ENCODE measurements around the gene LTBP3. TPM values are rescaled to one million over a fixed set of nuclear protein-coding genes. Genes with fewer than 3 reads are reported as not detected.

Gene LTBP3
- total and polyA plus RNA-seq, 2 of the 13 experiments (the other 11 are each of a cell fraction or from before 2014, with no cell fraction given): 12.2 to 68.1 TPM

DNA sequence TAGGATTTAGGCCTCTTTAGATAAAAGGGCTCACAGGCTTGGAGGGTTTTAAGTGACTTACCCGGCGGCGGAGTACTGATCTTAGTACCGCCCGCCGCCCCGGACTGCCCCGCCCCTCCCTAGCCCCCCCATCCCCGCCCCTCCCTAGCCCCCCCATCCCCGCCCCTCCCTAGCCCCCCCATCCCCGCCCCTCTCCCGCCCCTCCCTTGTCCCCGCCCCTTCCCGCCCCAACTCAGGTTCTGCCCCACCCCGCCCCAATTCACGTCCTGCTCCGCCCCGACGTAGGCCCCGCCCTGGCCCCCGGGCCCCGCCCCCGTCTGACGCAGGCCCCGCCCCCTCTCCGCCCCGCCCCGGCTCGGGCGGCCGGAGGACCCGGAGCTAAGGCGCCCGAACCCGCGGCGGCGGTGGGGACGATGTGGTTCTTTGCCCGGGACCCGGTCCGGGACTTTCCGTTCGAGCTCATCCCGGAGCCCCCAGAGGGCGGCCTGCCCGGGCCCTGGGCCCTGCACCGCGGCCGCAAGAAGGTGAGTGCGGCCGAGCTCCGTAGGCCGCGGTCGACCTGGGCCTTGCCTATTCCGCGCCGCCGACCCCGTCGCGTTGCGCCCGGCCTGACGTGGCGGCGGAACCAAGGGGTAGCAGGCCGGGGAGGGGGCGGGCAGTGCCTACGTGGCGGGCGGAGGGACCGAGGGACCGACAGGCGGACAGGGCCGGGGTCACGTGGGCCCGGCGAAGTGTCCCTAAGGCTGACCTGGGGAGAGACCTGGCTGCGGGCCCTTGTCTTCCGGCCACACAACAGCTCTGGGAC, 33.2 kb downstream of the LTBP3 start, which contains the start of gene SCYL1 (continued):
- TF ChIP-seq, protein P1, sequence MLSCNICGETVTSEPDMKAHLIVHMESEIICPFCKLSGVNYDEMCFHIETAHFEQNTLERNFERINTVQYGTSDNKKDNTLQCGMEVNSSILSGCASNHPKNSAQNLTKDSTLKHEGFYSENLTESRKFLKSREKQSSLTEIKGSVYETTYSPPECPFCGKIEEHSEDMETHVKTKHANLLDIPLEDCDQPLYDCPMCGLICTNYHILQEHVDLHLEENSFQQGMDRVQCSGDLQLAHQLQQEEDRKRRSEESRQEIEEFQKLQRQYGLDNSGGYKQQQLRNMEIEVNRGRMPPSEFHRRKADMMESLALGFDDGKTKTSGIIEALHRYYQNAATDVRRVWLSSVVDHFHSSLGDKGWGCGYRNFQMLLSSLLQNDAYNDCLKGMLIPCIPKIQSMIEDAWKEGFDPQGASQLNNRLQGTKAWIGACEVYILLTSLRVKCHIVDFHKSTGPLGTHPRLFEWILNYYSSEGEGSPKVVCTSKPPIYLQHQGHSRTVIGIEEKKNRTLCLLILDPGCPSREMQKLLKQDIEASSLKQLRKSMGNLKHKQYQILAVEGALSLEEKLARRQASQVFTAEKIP (CRISPR knock-in tag; IDR thresholded peaks at IDR 0.05; ENCODE audit: borderline replicate concordance): no peak
- peak; percentile 70 for TF ChIP-seq HDAC1 (CRISPR knock-in tag; IDR thresholded peaks at IDR 0.05)
- TF ChIP-seq, protein P2, sequence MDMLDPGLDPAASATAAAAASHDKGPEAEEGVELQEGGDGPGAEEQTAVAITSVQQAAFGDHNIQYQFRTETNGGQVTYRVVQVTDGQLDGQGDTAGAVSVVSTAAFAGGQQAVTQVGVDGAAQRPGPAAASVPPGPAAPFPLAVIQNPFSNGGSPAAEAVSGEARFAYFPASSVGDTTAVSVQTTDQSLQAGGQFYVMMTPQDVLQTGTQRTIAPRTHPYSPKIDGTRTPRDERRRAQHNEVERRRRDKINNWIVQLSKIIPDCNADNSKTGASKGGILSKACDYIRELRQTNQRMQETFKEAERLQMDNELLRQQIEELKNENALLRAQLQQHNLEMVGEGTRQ (IDR thresholded peaks at IDR 0.05; ENCODE audit: low read depth, low read length): 0 out of 2 replicates have a peak, but pooled peaks have one; percentile 49
- TF ChIP-seq, protein P2 (CRISPR knock-in tag; IDR thresholded peaks at IDR 0.05; ENCODE audit: borderline replicate concordance): peak; percentile 80; the same call in 1 of the 2 replicates
- TF ChIP-seq ZNF207 (IDR thresholded peaks at IDR 0.05; ENCODE audit: borderline replicate concordance): no peak
- TF ChIP-seq AHR (CRISPR knock-in tag; IDR thresholded peaks at IDR 0.05): 0 out of 2 replicates have a peak, but pooled peaks have one; percentile 10
- TF ChIP-seq GATAD1 (CRISPR knock-in tag; IDR thresholded peaks at IDR 0.05): 0 out of 2 replicates have a peak, but pooled peaks have one; percentile 24
- no peak for TF ChIP-seq NONO (IDR thresholded peaks at IDR 0.05)
- peak; percentile 28; the same call in 1 of the 2 replicates for TF ChIP-seq NONO (CRISPR knock-in tag; conservative IDR thresholded peaks at IDR 0.05)
- TF ChIP-seq MYC (CRISPR knock-in tag; IDR thresholded peaks at IDR 0.05; ENCODE audit: borderline replicate concordance): peak; percentile 83; the same call in 1 of the 2 replicates
- TF ChIP-seq GATAD2A (CRISPR knock-in tag; IDR thresholded peaks at IDR 0.05): no peak
- TF ChIP-seq NFATC3 (CRISPR knock-in tag; IDR thresholded peaks at IDR 0.05): no peak
- peak; percentile 32; the same call in 1 of the 2 replicates for TF ChIP-seq ZNF501 (CRISPR knock-in tag; IDR thresholded peaks at IDR 0.05)
- peak; percentile 43 for TF ChIP-seq TEAD3 (CRISPR knock-in tag; optimal IDR thresholded peaks at IDR 0.05; ENCODE audit: borderline replicate concordance)
- TF ChIP-seq ISL2 (CRISPR knock-in tag; IDR thresholded peaks at IDR 0.05): peak; percentile 51
- TF ChIP-seq MXD4 (CRISPR knock-in tag; IDR thresholded peaks at IDR 0.05): peak; percentile 65; the same call in 1 of the 2 replicates
- TF ChIP-seq, protein P3, sequence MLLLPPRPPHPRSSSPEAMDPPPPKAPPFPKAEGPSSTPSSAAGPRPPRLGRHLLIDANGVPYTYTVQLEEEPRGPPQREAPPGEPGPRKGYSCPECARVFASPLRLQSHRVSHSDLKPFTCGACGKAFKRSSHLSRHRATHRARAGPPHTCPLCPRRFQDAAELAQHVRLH (CRISPR knock-in tag; IDR thresholded peaks at IDR 0.05; ENCODE audit: borderline replicate concordance, low read depth): 0 out of 2 replicates have a peak, but pooled peaks have one; percentile 22
- TF ChIP-seq XRCC5 (optimal IDR thresholded peaks at IDR 0.05; ENCODE audit: low read length): peak; percentile 19
- TF ChIP-seq ZNF563 (CRISPR knock-in tag; IDR thresholded peaks at IDR 0.05): peak; percentile 86
- peak; percentile 23; the same call in 1 of the 2 replicates for TF ChIP-seq GFI1 (CRISPR knock-in tag; IDR thresholded peaks at IDR 0.05; ENCODE audit: borderline replicate concordance)
- peak; percentile 47; the same call in 1 of the 2 replicates for TF ChIP-seq RAD21 (CRISPR knock-in tag; IDR thresholded peaks at IDR 0.05)
- TF ChIP-seq FOXC1 (CRISPR knock-in tag; IDR thresholded peaks at IDR 0.05; ENCODE audit: borderline replicate concordance): 0 out of 2 replicates have a peak, but pooled peaks have one; percentile 17
- TF ChIP-seq NR2C2 (CRISPR knock-in tag; IDR thresholded peaks at IDR 0.05; ENCODE audit: borderline replicate concordance): peak; percentile 38; the same call in 1 of the 2 replicates
- 0 out of 2 replicates have a peak, but pooled peaks have one; percentile 36 for TF ChIP-seq MTF1 (CRISPR knock-in tag; IDR thresholded peaks at IDR 0.05)
- no peak for TF ChIP-seq GTF2F1 (IDR thresholded peaks at IDR 0.05; ENCODE audit: low read length)
- no peak for TF ChIP-seq PHB2 (IDR thresholded peaks at IDR 0.05; ENCODE audit: partially characterized antibody)
- peak; percentile 44; the same call in 1 of the 2 replicates for TF ChIP-seq ZNF232 (CRISPR knock-in tag; IDR thresholded peaks at IDR 0.05; ENCODE audit: borderline replicate concordance)
